K562 (cell line): ENCODE data around the gene DNAJC8. TPM values are rescaled to one million over a fixed set of nuclear protein-coding genes. Genes with fewer than 3 reads are reported as not detected.

Experiments
- ADNP ChIP-seq: fragments of 200-800 bp; sonication (Bioruptor generic); IDR thresholded peaks from 2 replicates; pipeline ENCODE4 v1.6.1; 2016; ENCODE audit warnings: missing genetic modification characterization, missing compliant biosample characterization
- ATF4 ChIP-seq: fragments of 450-650 bp; formaldehyde crosslinking; IDR thresholded peaks from 2 replicates; pipeline ENCODE4 v1.4.0; 2022; ENCODE audit warnings: mild to moderate bottlenecking, moderate library complexity
- E2F6 ChIP-seq, 2 experiments: IDR thresholded peaks; 2 replicates each; pipeline ENCODE4 v1.6.1; 2011; ENCODE audit warnings: borderline replicate concordance in 1 of 2, control low read depth in 1 of 2, low read depth in 1 of 2, low read length in 1 of 2, mild to moderate bottlenecking in 1 of 2, mixed read lengths in 1 of 2, moderate library complexity in 1 of 2; ENCODE audit not compliant: insufficient read depth in 1 of 2, insufficient read length in 1 of 2, poor library complexity in 1 of 2, severe bottlenecking in 1 of 2; ENCODE audit errors: extremely low read depth in 1 of 2
- KDM1A ChIP-seq, 2 experiments: fragments of 450-650 bp; IDR thresholded peaks; 2 replicates each; pipeline ENCODE4 v1.6.1; 2016; ENCODE audit warnings: mild to moderate bottlenecking in 2 of 2
- KLF16 ChIP-seq: IDR thresholded peaks from 2 replicates; pipeline ENCODE4 v1.6.1; 2016; ENCODE audit warnings: antibody characterized with exemption
- MGA ChIP-seq: fragments of 450-650 bp; IDR thresholded peaks from 2 replicates; pipeline ENCODE4 v1.6.1; 2016; ENCODE audit warnings: mild to moderate bottlenecking, moderate library complexity
- TBL1XR1 ChIP-seq, 2 experiments: IDR thresholded peaks; 2 replicates each; pipeline ENCODE4 v1.6.1; 2012; ENCODE audit warnings: improper control_type of control experiment in 2 of 2, low read length in 2 of 2, mild to moderate bottlenecking in 1 of 2
- U2AF1 ChIP-seq: fragments of 200-400 bp; formaldehyde crosslinking; optimal IDR thresholded peaks from 2 replicates; pipeline ENCODE3; 2017; ENCODE audit warnings: mild to moderate bottlenecking, low read depth, low read length, moderate library complexity
- WHSC1 ChIP-seq: IDR thresholded peaks from one replicate; pipeline ENCODE4 v1.6.1; 2012; ENCODE audit warnings: low read length, control low read depth, inconsistent platforms
- YBX1 ChIP-seq: fragments of 450-650 bp; IDR thresholded peaks from 2 replicates; pipeline ENCODE4 v1.7.1; 2016; ENCODE audit warnings: mild to moderate bottlenecking
- ZNF354B ChIP-seq: fragments of 250-450 bp; sonication (Bioruptor Pico); IDR thresholded peaks from 2 replicates; pipeline ENCODE4 v1.4.0; 2020
- ZNF507 ChIP-seq: conservative IDR thresholded peaks from 2 replicates; pipeline ENCODE4 v1.6.1; 2017; ENCODE audit warnings: missing genetic modification characterization, missing compliant biosample characterization
- ZNF699 ChIP-seq: fragments of 250-450 bp; sonication (Bioruptor Pico); IDR thresholded peaks from 2 replicates; pipeline ENCODE4 v1.8.0; 2021; ENCODE audit warnings: mild to moderate bottlenecking, moderate library complexity; ENCODE audit not compliant: insufficient replicate concordance
- polyA plus RNA-seq, 8 experiments: library from polyadenylated mRNA; depleted of rRNA in 4 of 8; stranded (reverse) in 5 of 8; unstranded in 3 of 8; fragments of >200 nt; fragmentation: Nextera tagmentation in 2 of 8; fragmentation: Illumina TruSeq in 1 of 8; extraction: Ambion mirVana in 2 of 8; extraction: Trizol in 1 of 8; gene quantifications; 2 replicates each; pipeline versions ENCODE4 v1.2.1 to v1.2.3, GENCODE V29; 2011 to 2014; ENCODE audit warnings: inconsistent platforms in 1 of 8, missing spikeins in 1 of 8
- total RNA-seq, 7 experiments: library from RNA; depleted of rRNA in 6 of 7; stranded (reverse); fragments of >200 nt in 6 of 7; fragmentation: Illumina TruSeq in 2 of 7; extraction: Trizol in 2 of 7; gene quantifications; 2 replicates each; pipeline versions ENCODE4 v1.2.1 to v1.2.3, GENCODE V29; 2011 to 2021; ENCODE audit warnings: low replicate concordance in 1 of 7

DNAJC8 gene
- total and polyA plus RNA-seq, 9 of the 15 experiments (the other 6 are each of a cell fraction or from before 2014, with no cell fraction given): 143 to 508 (median 209) TPM

- no peak for TF ChIP-seq MGA
- no peak for TF ChIP-seq E2F6 (IDR thresholded peaks at IDR 0.05; ENCODE audit: borderline replicate concordance in 1 of 2, extremely low read depth in 1 of 2, insufficient read depth in 1 of 2, insufficient read length in 1 of 2, low read depth in 1 of 2, low read length in 1 of 2, poor library complexity in 1 of 2, severe bottlenecking in 1 of 2)
- no peak for TF ChIP-seq ADNP
- no peak for TF ChIP-seq ZNF507
- no peak for TF ChIP-seq ZNF354B
- no peak for TF ChIP-seq WHSC1
- 0 out of 4 replicates have a peak, but pooled peaks of 1 of the 2 experiments have one; percentile 13 for TF ChIP-seq KDM1A (IDR thresholded peaks at IDR 0.05)
- TF ChIP-seq ATF4 (CRISPR knock-in tag): no peak
- TF ChIP-seq KLF16: no peak
- no peak for TF ChIP-seq TBL1XR1 (IDR thresholded peaks at IDR 0.05; ENCODE audit: low read length in 2 of 2)
- no peak for TF ChIP-seq ZNF699
- 0 out of 2 replicates have a peak, but pooled peaks have one; percentile 24 for TF ChIP-seq YBX1
- TF ChIP-seq U2AF1: no peak
Measured at GRCh38 chr1:28173151-28173979, 59.5 kb downstream of the DNAJC8 start (continued).
